DMS 273 (cell line): ENCODE data around the gene GEMIN2.
A peak's percentile ranks its signal among the peaks of the same experiment; 100 is the strongest.
"Not testable (repeated sequence)": the region's sequence is repeated elsewhere in the genome, so short reads cannot be mapped to it uniquely, and the experiment has no call there.

Source experiments
- DNase-seq: peaks from one replicate; lab custom pipeline; 2025; ENCODE audit not compliant: unreplicated experiment; lab: John Stamatoyannopoulos, UW

The GEMIN2 gene

DNA sequence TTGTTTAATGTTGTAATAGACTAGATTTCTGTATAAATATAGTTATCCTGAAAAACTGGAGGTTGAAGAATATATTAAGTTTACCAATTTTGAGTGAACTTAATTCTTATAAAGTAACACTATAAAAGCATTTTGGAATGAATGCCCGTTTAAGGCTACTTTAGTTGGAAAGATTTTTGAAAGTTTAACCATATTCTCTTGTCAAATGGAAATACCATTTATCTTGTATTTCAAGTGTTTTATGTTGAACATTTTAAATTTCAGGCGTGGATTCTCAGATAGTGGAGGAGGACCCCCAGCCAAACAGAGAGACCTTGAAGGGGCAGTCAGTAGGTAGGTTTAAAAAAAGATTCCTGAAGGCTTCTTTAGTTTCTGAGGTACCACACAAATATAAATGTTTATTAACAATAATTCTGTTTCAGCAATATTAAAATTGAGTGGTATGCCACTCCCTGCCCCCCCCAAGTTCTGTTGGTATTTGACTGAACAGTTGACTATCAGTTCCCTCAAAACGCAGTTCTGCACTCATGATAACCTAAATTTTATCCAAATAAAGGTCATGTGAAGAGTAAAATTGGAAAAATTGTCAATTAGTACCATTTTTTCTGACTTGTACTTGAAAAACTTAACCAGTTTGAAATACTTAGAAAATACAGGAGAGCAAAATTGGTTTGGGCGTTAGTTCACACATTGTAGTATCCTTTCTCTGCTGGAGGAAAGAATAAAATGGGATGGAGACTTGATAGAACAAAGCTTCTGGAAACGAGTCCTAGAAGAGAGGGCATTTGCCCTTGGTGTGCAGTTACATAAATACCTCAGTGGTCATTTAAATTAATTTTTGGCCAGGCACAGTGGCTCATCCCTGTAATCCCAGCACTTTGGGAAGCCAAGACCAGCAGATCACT lies 62.4 kb downstream of the GEMIN2 start:
- DNase-seq: no peak

DNA sequence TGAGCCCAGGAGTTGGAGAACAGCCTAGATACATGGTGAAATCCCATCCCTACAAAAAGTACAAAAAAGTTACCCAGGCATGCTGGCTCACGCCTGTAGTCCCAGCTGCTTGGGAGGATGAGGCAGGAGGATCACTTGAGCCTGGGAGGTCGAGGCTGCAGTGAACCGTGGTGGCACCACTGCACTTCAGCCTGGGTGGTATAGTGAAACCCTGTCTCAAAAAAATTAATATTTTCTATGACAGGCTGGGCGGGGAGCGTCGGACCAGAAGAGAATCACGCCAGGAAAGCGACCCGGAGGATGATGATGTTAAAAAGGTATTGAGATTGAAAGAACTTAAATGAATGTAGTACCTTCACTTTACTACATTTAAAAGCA lies 63.0 kb downstream of the GEMIN2 start:
- no peak for DNase-seq

DNA sequence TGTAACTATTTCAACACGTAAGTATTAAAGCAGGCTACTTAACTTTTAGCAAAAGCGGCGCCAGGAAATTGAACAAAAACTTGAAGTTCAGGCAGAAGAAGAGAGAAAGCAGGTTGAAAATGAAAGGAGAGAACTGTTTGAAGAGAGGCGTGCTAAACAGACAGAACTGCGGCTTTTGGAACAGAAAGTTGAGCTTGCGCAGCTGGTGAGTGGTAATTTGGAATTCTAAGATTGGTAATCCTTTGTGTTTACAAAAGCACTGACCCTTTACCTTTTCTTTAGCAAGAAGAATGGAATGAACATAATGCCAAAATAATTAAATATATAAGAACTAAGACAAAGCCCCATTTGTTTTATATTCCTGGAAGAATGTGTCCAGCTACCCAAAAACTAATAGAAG lies 64.9 kb downstream of the GEMIN2 start:
- no peak for DNase-seq

DNA sequence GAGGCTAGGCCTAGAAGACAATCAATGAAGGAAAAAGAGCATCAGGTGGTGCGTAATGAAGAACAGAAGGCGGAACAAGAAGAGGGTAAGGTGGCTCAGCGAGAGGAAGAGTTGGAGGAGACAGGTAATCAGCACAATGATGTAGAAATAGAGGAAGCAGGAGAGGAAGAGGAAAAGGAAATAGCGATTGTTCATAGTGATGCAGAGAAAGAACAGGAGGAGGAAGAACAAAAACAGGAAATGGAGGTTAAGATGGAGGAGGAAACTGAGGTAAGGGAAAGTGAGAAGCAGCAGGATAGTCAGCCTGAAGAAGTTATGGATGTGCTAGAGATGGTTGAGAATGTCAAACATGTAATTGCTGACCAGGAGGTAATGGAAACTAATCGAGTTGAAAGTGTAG lies 66.4 kb downstream of the GEMIN2 start:
- DNase-seq: no peak

DNA sequence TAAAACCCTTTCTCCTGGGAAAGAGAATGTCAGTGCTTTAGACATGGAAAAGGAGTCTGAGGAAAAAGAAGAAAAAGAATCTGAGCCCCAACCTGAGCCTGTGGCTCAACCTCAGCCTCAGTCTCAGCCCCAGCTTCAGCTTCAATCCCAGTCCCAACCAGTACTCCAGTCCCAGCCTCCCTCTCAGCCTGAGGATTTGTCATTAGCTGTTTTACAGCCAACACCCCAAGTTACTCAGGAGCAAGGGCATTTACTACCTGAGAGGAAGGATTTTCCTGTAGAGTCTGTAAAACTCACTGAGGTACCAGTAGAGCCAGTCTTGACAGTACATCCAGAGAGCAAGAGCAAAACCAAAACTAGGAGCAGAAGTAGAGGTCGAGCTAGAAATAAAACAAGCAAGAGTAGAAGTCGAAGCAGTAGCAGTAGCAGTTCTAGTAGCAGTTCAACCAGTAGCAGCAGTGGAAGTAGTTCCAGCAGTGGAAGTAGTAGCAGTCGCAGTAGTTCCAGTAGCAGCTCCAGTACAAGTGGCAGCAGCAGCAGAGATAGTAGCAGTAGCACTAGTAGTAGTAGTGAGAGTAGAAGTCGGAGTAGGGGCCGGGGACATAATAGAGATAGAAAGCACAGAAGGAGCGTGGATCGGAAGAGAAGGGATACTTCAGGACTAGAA lies 67.0 kb downstream of the GEMIN2 start:
- peak; percentile 20 for DNase-seq

DNA sequence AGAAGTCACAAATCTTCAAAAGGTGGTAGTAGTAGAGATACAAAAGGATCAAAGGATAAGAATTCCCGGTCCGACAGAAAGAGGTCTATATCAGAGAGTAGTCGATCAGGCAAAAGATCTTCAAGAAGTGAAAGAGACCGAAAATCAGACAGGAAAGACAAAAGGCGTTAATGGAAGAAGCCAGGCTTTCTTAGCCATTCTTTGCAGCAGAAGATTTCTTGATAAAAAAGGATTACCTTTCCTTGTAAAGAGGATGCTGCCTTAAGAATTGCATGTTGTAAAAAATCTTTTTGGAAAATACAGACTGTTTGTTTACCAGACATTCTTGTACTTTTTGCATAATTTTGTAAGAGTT lies 67.5 kb downstream of the GEMIN2 start:
- peak; percentile 21 for DNase-seq

DNA sequence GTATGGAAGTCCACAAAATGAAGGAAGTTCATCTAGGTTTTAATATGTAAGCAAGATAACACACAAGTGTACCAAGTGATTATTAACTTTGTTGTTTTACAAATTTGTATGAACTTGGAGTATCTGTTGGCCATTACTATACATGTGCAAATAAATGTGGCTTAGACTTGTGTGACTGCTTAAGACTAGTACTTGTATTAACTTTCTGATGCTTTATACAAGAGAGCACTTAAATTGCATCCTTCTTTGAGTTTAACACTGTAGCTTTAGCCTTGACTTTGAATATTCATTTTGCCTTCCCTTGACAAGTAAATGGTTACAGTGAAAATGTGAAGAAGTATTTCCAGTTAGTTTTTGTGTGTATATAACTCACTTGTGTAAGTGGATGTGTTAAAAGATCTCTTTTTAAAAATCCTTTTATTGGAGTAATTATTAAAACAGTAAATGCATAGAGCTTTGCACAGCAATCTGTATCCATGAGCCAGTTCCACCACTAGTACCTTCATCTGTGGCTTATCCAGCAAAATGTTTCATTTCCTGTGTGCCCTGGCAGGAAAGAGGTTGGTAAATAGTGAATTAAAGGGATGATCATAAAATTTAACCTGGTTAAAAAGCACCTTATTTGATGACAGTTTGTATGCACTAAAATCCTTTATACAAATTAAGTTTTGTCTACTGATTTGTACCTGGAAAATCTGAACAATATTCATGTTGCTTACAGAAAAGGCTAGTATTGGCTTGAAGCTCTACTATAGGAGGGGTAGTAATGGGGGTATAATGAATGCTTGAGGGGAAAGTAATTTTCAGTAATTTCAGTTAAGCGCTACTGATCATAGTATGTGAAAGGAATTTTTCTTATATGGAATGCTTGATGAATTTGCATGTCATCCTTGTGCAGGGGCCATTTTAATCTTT lies 68.9 kb downstream of the GEMIN2 start:
- DNase-seq: no peak

DNA sequence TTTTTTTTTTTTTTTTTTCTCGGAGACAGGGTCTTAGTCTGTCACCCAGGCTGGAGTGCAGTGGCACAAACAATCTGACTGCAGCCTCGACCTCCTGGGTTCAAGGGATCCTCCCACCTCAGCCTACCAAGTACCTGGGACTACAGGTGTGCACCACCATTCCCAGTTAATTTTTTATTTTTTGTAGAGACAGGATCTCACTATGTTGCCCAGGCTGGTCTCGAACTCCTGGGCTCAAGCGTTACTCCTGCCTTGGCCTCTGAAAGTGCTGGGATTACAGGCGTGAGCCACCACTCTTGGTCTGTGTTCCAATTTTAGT lies 69.5 kb downstream of the GEMIN2 start:
- DNase-seq: not testable (repeated sequence)

DNA sequence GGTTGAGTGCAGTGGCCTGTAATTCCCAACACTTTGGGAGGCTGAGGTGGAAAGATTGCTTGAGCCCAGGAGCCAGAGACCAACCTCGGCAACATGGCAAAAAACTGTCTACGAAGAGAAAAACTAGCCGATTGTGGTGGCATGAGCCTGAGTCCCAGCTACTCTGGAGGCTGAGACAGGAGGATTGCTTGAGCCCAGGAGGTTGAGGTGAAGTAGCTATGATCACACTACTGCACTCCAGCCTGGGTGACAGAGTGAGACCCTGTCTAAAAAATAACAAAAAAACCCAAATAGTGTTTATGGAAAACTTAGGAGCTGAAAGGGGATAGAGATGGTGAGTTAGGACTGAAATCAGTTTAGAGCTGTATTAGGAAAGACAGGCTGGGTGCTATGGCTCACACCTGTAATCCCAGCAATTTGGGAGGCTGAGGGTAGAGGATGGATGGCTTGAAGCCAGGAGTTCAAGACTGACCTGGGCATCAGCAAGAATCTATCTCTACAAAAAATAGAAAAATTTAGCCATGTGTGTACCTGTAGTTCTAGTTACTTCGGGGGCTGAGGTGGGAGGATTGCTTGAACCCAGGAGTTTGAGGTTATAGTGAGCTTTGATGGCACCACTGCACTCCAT lies 70.6 kb downstream of the GEMIN2 start:
- DNase-seq: peak; percentile 40

DNA sequence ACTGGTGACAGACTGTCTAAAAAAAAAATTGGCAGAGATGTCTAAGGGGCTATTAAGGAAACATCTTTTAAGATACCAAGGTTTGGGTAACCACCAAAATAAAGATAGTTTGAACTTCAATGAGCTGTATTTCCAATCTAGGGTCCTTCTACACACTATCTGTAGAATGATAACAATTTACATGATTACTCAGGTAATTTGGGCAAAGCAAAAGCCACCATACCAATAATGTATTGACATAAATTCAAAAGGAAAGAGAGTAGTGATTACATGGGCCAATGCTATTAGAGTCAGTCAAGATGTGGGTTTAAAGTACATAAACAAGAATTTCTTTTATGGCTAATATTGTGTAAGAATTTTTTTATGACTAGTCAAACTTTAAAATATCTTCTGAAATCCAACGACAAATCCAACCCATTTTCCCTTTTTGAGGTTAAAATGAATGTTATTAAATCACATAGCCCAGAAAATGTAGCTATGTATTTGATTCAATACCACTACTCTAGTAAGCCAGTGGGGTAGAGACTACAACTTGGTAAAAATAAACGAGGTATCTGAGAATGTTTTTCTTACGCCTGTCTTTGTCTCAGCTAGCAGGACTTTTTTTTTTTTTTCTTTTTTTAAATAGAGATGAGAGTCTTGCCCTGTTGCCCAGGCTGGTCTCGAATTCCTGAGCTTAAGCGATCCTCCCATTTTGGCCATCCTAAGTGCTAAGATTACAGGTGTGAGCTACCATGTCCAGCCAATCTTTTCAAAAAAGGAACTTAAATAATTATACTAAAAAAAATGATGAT lies 71.3 kb downstream of the GEMIN2 start:
- peak; percentile 32 for DNase-seq
